Activated CD8-positive, alpha-beta memory T cell treated with anti-CD3 and anti-CD28 coated beads, Interleukin-2, amount 50 U/mL, for 48 hours (primary cell): ENCODE results near the gene TLR8.

ENCODE experiments used
- DNase-seq: peaks from one replicate; pipeline ENCODE4 v3.0.0-alpha.2; 2020

The TLR8 gene

GRCh38 chrX:12970691-12971202 is 64.3 kb downstream of the TLR8 start:
- no peak for DNase-seq

GRCh38 chrX:12971282-12972003 is 65.0 kb downstream of the TLR8 start:
- DNase-seq = peak; percentile 68

- no peak for DNase-seq
Observed at GRCh38 chrX:12972243-12972642, 65.8 kb downstream of the TLR8 start.
